ENCODE data around the gene TBX15.

GRCh38 chr1:119011116-119011515 is 23.0 kb upstream of the TBX15 start:
- no peak for TF ChIP-seq CTCF (IDR thresholded peaks at IDR 0.05)
- no peak for TF ChIP-seq POLR2A (IDR thresholded peaks at IDR 0.05)

Measured in thyroid gland (tissue), 4 donors.